NCI-H446 treated with DMSO at 0.1 percent for 48 hours (cell line): ENCODE results near the gene SMPD4.
A peak's percentile ranks its signal among the peaks of the same experiment; 100 is the strongest.
"Not testable (repeated sequence)": the region's sequence is repeated elsewhere in the genome, so short reads cannot be mapped to it uniquely, and the experiment has no call there.

ENCODE experiments used
- DNase-seq: peaks from one replicate; lab custom pipeline; 2025; lab: John Stamatoyannopoulos, UW

The SMPD4 gene

DNA sequence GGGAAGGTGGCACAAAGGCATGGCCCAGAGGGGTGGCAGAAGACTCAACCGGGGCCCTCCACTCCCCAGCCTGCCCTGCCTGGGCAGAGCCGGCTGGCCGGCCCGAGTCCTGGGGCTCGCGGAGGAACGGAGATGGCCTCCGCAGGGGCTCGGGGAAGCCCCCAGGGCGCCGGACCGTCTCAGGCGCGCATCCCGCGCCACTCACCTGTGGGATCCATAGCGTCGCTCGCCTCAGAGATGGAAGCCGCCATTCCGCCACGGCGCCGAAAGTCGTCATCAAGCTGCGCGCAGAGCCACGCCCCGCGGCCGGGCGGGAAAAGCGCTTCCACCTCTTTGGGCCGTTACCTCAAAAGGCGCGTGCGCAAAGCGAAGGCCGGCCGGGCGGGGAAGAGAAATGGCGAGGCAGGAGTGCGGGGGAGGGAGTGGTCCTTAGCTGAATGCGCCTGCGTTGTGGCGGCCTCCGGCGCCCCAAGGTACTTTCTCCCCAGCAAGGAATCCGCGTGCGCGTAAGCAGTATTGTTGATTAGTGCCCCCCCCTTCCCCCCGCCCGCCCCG, at the start of gene SMPD4:
Gene SMPD4 (minus strand): TSS at position 278 of the 555 bp plus-strand sequence. CDS start 5,010 bp downstream, outside the sequence.
- DNase-seq, result peak; percentile 84

GRCh38 chr2:130230907-130231306, 49.5 kb upstream of the SMPD4 start:
- not testable (repeated sequence) for DNase-seq

GRCh38 chr2:130230376-130230775, 49.0 kb upstream of the SMPD4 start:
- not testable (repeated sequence) for DNase-seq

GRCh38 chr2:130229161-130229510, 47.7 kb upstream of the SMPD4 start:
- not testable (repeated sequence) for DNase-seq

- not testable (repeated sequence) for DNase-seq
Measured at GRCh38 chr2:130228467-130229160, 47.2 kb upstream of the SMPD4 start.

DNA sequence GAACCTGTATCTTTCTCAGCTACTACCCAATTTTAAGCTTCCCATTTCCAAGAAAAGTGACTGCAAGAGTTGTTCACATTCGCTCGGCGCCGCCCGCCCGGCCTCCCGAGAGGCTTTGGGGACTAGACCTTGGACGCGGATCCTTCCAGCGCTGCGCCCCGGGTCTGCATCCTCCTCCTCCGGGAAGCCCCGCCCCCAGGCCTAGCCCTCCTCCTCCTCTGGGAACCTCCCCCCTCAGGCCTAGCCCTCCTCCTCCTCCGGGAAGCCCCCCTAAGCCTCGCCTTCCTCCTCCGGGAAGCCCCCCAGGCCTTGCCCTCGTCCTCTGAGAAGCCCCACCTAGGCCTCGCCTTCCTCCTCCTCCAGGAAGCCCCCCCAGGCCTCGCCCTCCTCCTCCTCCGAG, 46.6 kb upstream of the SMPD4 start:
- not testable (repeated sequence) for DNase-seq

- DNase-seq, result not testable (repeated sequence)
Measured at GRCh38 chr2:130222523-130222922, 41.1 kb upstream of the SMPD4 start.

DNA sequence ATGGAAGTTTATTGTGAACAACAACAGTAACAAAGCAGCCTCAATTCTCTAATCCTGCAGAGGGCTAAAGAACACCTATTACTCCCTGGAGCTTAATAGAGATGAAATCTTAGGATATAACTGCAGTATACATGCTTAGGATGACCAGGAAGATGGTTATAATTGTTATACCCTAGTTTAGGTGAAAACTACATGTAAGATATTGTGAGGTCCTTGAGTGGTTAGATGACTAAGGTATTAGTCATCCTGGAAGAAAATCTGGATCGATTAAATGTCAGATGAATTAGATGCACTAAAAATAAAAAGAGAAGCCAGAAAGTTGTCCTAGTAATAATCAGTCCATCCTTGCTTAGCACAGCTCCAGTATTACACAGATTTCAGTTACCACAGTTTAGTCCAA, 39.1 kb upstream of the SMPD4 start:
- not testable (repeated sequence) for DNase-seq

DNA sequence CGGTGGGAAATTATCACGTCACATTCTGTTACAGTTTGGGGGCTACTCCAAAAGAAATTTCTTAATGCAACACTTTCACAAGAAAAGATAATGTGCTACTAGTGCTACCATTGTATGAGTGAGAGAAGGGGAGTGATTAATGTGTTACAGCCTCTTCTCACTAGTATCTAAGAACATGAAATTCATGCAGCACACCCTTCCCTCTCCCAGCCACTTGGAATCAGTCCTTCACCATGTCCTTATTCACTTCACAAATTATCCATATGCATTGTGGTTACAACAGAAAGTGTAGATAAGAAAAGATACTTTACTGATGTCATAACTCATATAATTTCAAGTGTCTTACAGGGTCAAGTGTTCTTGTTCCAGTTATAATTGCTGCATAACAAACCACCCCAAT, 37.7 kb upstream of the SMPD4 start:
- DNase-seq, result not testable (repeated sequence)

DNA sequence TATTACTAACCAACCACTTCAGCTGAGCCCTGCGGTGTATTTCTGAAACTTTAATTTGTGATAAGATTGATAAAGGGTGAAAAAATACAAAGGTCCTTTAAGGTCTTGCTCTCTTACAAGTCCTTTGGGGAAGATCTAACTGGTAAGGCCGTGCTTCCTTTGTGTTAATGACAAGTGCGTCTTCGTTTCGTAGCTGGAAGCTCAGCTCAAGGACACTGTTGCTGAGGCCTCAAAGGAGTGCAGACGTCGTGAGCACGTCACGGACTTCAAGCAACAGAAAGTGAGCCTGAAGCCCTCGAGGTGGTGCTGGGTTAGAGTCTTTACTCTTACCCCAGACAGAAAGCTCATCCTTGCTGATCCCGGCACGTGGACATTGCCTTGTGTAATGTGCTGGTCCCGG, 25.6 kb upstream of the SMPD4 start:
- DNase-seq, result not testable (repeated sequence)

DNA sequence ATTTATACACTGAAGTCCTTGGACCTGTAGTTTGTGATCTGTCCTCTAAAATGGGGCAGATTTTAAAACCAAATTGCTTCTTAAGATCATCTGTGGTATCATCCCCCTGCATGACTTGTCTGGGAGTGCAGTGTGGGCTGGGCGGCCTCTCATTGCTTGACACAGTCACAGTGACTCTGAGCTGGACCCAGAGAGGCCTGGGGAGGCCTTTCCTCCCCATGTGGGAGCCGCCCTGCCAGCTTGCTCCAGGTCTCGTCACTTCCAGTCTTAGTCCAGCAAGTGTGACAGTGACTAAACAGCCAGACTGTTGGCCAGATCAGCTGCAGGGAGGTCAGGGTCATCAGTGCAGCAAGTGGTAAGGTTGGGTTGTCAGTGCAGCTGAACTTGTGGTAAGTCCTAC, 21.7 kb upstream of the SMPD4 start:
- not testable (repeated sequence) for DNase-seq

DNA sequence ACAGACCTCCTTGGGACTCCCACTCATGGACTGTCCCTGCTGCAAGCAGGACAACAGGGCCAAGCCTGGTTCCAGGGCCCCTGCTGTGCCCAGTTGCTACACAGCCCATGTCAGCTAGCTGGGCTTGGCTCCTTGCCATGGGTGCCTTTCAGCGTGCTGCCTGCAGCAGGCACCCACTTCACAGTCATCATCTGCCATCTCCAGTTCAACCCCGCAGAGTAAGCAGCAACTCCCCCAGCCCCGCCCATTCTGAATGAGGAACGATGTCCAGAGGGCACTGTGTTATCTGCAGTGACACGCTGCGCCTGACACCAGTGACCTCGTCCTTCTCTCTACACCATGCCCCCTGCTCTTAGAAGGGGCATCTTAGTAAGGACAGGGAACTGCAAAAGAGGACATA, 21.1 kb upstream of the SMPD4 start:
- DNase-seq, result not testable (repeated sequence)

- DNase-seq, result no peak
Measured at GRCh38 chr2:130198343-130198742, 16.9 kb upstream of the SMPD4 start, which contains the start of gene TUBA3E. Gene TUBA3E, minus strand, starts transcription at chr2:130198439. Its CDS starts 79 bp downstream, at chr2:130198360.

GRCh38 chr2:130196052-130196451, 14.7 kb upstream of the SMPD4 start:
- not testable (repeated sequence) for DNase-seq

- not testable (repeated sequence) for DNase-seq
Measured at GRCh38 chr2:130195089-130195635, 13.8 kb upstream of the SMPD4 start.

- DNase-seq, result not testable (repeated sequence)
Measured at GRCh38 chr2:130193824-130194223, 12.4 kb upstream of the SMPD4 start.

- not testable (repeated sequence) for DNase-seq
Measured at GRCh38 chr2:130192451-130192850, 11.0 kb upstream of the SMPD4 start.

DNA sequence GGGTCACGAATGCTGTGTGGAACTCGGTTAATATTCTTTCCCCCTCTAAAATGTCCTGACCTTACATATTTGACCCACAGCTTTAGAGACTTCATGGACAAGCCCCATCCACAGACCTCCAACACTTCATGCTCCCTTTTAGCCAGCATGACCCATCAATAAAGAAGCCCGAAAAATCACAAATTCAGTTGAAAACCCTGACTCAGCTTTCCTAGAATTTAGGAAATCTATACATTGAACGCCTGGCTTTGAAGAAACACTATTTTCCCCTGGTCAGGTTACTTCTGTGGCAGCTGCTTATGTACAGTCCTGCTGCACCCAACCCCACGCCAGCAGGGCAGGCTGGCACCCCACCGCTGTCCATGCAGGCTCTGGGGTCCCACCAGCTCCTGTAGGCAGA, 9.9 kb upstream of the SMPD4 start:
- not testable (repeated sequence) for DNase-seq

- no peak for DNase-seq
Measured at GRCh38 chr2:130190237-130190636, 8.8 kb upstream of the SMPD4 start.

DNA sequence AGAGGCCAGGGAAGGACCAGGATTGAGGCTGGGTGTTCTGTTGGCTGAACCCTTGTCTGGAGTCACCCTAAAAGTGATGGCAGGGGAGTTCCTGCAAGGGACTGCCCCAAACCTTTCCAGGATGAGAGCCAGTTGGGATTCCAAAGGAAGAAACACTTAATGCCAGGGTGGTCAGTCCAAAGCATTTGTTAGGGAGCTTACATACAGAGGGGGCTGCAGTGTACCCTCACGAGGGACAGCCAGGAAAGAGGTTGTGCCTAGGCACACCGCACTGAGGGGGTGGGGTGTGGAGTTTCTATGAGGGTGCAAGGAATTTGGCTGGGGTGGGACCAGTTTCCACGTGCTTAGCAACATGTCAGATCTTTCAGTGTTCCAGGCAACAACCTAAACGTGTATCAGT, 7.6 kb upstream of the SMPD4 start:
- DNase-seq, result not testable (repeated sequence)

GRCh38 chr2:130187859-130188792, 6.7 kb upstream of the SMPD4 start:
- not testable (repeated sequence) for DNase-seq

GRCh38 chr2:130187268-130187667, 5.9 kb upstream of the SMPD4 start:
- DNase-seq, result no peak
